GM23338 (cell line): Measurements from ENCODE around the gene ITGA1.

Source experiments
- CTCF ChIP-seq, 2 experiments: fragments of 200-600 bp in 1 of 2; sonication (generic) in 1 of 2; conservative IDR thresholded peaks; 2 replicates each; pipeline versions ENCODE4 v1.5.1 to v1.6.1; 2016 to 2017; ENCODE audit warnings: antibody characterized with exemption in 2 of 2, low read depth in 2 of 2, mild to moderate bottlenecking in 2 of 2, moderate library complexity in 1 of 2
- EZH2 ChIP-seq: fragments of 200-600 bp; sonication (generic); IDR thresholded peaks from one replicate; pipeline ENCODE4 v1.8.0; 2017; ENCODE audit warnings: antibody characterized with exemption, mild to moderate bottlenecking, low read depth; ENCODE audit not compliant: unreplicated experiment
- POLR2AphosphoS5 ChIP-seq: IDR thresholded peaks from 2 replicates; pipeline ENCODE4 v1.6.1; 2016; ENCODE audit warnings: antibody characterized with exemption, low read depth
- REST ChIP-seq: IDR thresholded peaks from one replicate; pipeline ENCODE4 v1.6.1; 2018; ENCODE audit warnings: antibody characterized with exemption; ENCODE audit not compliant: unreplicated experiment

DNA sequence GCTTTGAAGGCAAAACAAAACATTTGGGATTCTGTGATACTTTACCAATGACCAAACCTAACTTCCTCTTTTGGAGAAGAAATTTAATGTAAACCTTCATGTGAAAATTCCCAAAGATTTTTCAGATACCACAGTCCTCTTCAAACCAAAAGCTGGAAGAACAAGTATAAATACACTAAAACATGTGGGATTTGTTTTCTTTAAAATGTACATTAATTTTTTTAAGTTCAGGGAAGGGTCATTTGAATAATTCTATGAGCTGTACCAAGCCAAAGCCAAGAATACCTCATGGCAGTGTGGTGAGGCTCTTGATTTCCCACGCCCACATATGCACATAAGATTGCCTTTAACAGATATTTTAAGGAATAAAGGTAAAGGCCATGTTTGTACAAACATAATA lies 28.4 kb upstream of the ITGA1 start:
- no peak for TF ChIP-seq EZH2
- TF ChIP-seq CTCF (conservative IDR thresholded peaks at IDR 0.05; ENCODE audit: low read depth in 2 of 2): no peak
- no peak for TF ChIP-seq REST
- no peak for TF ChIP-seq POLR2AphosphoS5
